Measurements from ENCODE around the gene DAPK2.
A peak's percentile ranks its signal among the peaks of the same experiment; 100 is the strongest.

The DAPK2 gene

GRCh38 chr15:64046421-64047153 lies at the start of gene DAPK2:
TSS of gene DAPK2 (minus strand) at chr15:64046485. CDS start at chr15:64040261, 6,224 bp downstream.
- H3K4me3 ChIP-seq (ENCODE audit: control insufficient read depth, low read depth, low read length): peak within 1 kb of the TSS; percentile 31
- TF ChIP-seq CTCF (conservative IDR thresholded peaks at IDR 0.05; ENCODE audit: control insufficient read depth, insufficient read depth, low read depth, low read length): no peak
- peak; percentile 47 for DNase-seq (ENCODE audit: low read depth)

GRCh38 chr15:64095431-64095794 lies 49.1 kb upstream of the DAPK2 start:
- peak overlapping the region; percentile 94 for H3K4me3 ChIP-seq (ENCODE audit: control insufficient read depth, low read depth, low read length)
- DNase-seq (ENCODE audit: low read depth): no peak
- TF ChIP-seq CTCF (conservative IDR thresholded peaks at IDR 0.05; ENCODE audit: control insufficient read depth, insufficient read depth, low read depth, low read length): no peak

GRCh38 chr15:64093627-64094417 lies 47.5 kb upstream of the DAPK2 start, which contains the start of gene CIAO2A:
TSS of gene CIAO2A (minus strand) at chr15:64093838. CDS start at chr15:64093768, 70 bp downstream.
- TF ChIP-seq CTCF (conservative IDR thresholded peaks at IDR 0.05; ENCODE audit: control insufficient read depth, insufficient read depth, low read depth, low read length): no peak
- DNase-seq (ENCODE audit: low read depth): peak; percentile 99
- peak within 1 kb of the TSS; percentile 79 for H3K4me3 ChIP-seq (ENCODE audit: control insufficient read depth, low read depth, low read length)

GRCh38 chr15:64092864-64093626 lies 46.8 kb upstream of the DAPK2 start:
- peak overlapping the region; percentile 79 for H3K4me3 ChIP-seq (ENCODE audit: control insufficient read depth, low read depth, low read length)
- no peak for TF ChIP-seq CTCF (conservative IDR thresholded peaks at IDR 0.05; ENCODE audit: control insufficient read depth, insufficient read depth, low read depth, low read length)
- DNase-seq (ENCODE audit: low read depth): peak; percentile 51

- no peak for DNase-seq (ENCODE audit: low read depth)
- TF ChIP-seq CTCF (conservative IDR thresholded peaks at IDR 0.05; ENCODE audit: control insufficient read depth, insufficient read depth, low read depth, low read length): peak; percentile 17
- H3K4me3 ChIP-seq (ENCODE audit: control insufficient read depth, low read depth, low read length): peak overlapping the region; percentile 79
These were observed 46.0 kb upstream of the DAPK2 start for GRCh38 chr15:64092075-64092820.

GRCh38 chr15:64090527-64090926 lies 44.2 kb upstream of the DAPK2 start:
- no peak overlapping the region for H3K4me3 ChIP-seq (ENCODE audit: control insufficient read depth, low read depth, low read length)
- TF ChIP-seq CTCF (conservative IDR thresholded peaks at IDR 0.05; ENCODE audit: control insufficient read depth, insufficient read depth, low read depth, low read length): no peak
- DNase-seq (ENCODE audit: low read depth): no peak
